HuH-7.5 (cell line): ENCODE data around the gene PDGFRB.

ENCODE experiments used
- DNase-seq: peaks from one replicate; pipeline ENCODE4 v3.0.0; 2011; ENCODE audit warnings: low spot score

Gene PDGFRB

DNA sequence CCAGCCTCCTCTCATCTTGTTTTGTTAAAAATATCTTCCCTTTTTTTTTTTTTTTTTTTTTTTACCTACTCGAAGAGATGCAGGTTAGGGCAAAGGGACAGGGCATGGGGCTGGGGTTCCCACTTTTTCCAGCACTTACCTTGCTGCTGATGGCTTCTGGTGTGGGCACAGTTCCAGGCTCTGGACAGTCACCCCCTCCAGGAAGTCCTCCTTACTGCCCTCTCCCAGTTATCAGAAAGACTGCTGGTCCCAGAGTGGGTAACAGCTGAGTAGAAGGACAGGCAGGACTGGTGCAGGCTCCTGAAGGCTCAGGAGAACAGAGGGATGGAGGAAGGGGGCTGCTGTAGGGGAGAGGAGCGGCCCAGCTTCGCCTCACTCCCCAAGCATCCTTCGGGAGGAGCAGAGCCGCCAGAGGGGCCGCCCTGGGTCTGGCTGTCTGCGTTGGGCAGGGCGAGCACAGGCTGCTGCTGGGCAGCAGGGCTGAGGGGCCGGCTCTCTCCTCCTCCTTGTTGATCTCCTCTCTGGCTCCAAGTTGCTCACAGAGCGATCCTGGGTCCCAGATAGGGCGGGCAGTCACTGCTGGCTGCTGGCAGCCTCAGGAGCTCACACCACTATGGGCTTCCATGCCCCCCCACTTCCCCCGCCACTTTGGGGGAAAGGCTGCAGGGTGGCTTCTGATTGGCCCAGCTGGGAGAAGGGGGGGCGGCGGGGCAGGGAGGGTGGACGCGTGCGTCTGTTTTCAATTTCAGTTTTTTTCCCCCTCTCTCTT lies at the start of gene PDGFRB:
Gene PDGFRB, minus strand, starts transcription at position 588 of the 769 bp plus-strand sequence. CDS start 18,798 bp downstream, outside the sequence.
- no peak for DNase-seq

- no peak for DNase-seq
These were observed 48.9 kb upstream of the PDGFRB start for GRCh38 chr5:150204590-150204960.

- no peak for DNase-seq
These were observed 48.4 kb upstream of the PDGFRB start for GRCh38 chr5:150203832-150204589.

- no peak for DNase-seq
These were observed 46.9 kb upstream of the PDGFRB start for GRCh38 chr5:150202501-150202900.

DNA sequence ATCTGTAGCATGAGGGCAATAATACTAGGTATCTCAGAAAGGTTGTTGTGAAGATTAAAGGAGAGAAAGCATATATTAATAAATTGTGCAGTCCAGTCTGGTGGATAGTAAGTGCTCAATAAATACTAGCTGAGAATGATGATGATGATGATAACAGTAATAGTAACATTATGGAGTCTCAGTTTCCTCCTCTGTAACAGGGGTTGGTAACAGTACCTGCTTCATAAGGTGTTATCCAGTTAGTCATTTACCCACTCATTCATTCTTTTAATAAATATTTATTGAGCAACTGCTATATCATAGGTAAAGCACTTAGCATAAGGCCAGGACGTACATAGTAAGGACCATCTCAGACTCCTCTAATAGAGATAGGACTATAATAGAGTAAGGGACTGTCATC lies 41.8 kb upstream of the PDGFRB start:
- no peak for DNase-seq

DNA sequence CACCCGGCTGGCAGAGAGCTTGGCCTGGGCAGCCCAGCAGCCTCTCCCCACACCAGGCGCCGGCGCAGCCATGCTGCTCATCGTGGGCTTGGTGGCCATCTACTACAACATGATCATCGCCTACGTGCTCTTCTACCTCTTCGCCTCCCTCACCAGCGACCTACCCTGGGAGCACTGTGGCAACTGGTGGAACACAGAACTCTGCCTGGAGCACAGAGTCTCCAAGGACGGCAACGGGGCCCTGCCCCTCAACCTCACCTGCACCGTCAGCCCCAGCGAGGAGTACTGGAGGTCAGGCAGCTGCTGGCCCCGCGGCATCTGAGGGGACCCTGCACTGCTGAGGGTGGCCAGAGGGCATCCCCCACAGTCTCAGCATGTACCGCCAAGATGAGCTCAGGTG lies 41.3 kb upstream of the PDGFRB start:
- DNase-seq = no peak

- DNase-seq = no peak
These were observed 40.9 kb upstream of the PDGFRB start for GRCh38 chr5:150196514-150196913.

DNA sequence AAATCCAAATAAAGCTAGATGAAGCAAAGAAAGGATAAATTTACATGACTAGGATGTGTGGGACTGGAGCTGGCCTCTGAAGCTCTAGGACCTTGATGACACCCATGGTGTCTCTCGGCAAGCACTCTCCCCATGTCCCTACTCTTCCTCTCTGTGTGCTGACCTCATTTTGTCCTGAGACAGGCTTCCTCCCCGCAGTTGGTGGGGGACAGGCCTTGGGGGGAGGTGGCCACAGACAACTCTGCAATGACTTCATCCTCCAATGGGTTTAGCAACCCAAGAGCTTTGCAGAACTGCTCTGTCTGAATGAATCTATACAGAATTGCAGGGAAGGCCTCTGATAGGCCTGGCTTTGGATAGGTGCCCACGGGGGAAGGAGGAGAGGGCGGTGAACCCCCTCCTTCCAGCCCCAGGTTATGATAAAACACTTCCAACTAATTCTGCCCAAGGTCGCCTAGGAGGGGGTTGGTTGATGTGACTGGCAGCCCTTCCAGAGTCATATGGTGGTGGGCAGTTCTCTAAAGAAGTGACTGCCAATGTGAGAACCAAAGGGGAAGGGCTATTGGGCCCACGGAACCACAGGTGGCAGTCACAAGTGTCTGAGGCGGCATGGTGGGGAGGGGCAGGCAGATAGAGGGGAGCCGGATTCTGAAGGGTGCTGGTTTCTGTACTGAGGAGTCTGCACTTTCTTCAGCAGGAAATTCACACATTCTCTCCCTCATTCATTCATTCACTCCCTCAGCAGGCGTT lies 40.3 kb upstream of the PDGFRB start:
- no peak for DNase-seq

- DNase-seq = no peak
These were observed 36.8 kb upstream of the PDGFRB start for GRCh38 chr5:150192462-150192861.

DNA sequence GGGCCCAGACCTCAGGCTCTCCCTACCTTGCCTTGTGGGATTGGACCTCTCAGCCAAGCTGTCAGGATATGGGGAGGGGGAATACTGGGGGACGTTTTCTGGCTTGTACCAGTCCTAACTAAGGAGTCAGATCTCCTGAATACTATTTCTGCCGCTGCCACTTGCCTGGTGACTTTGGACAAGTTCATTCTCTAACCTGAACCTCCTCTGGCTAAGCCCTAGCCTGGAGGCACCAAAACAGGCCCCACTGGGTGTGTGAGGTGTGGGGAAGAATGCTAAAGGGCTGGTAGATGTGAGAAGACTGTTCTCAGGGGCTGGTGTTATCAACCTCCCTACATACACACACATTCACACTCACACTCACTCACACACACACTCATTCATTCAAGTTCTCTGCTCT lies 35.3 kb upstream of the PDGFRB start:
- DNase-seq = no peak

GRCh38 chr5:150190503-150190979 lies 34.9 kb upstream of the PDGFRB start:
- no peak for DNase-seq

DNA sequence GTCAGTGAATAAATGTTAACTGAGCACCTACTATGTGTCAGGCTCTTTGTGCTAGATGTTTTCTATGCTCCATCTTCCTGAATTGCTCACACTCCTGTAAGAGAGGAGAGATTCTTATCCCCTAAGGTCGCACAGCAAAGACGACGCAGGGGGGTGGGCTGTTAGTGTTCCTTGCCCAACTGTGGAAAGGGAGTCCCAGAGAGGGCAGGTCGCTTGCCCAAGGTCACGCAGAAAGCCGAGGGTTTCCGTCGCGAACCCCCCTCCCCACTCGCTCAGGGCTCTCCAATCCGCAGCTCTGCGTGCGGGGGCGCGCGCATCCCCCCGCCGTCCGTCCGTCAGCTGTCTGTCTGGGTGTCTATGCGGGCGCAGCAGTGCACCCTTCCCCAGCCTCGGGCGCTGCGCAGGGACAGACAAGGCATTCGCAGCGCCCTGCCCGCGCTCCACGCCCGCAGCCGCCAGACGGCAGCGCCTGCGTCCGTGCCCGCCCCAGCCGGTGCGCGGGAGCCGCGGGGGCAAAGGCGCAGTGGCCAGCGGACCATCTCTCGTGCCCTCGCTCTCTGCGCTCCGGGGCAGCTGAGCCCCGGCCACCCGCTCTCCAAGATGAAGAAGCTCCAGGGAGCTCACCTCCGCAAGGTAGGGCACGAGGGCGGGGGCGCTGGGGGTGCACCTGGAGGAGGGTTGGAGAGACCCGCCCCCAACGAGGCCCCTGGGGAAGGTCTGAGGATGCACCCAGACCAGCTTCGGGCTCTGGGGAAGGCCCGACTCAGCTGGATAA lies 34.3 kb upstream of the PDGFRB start, which contains the start of gene SLC6A7:
Gene SLC6A7, plus strand, starts transcription at position 335 of the 775 bp plus-strand sequence. Its CDS starts 266 bp downstream, at position 601.
- no peak for DNase-seq

- DNase-seq = no peak
These were observed 33.7 kb upstream of the PDGFRB start for GRCh38 chr5:150189326-150189725.

DNA sequence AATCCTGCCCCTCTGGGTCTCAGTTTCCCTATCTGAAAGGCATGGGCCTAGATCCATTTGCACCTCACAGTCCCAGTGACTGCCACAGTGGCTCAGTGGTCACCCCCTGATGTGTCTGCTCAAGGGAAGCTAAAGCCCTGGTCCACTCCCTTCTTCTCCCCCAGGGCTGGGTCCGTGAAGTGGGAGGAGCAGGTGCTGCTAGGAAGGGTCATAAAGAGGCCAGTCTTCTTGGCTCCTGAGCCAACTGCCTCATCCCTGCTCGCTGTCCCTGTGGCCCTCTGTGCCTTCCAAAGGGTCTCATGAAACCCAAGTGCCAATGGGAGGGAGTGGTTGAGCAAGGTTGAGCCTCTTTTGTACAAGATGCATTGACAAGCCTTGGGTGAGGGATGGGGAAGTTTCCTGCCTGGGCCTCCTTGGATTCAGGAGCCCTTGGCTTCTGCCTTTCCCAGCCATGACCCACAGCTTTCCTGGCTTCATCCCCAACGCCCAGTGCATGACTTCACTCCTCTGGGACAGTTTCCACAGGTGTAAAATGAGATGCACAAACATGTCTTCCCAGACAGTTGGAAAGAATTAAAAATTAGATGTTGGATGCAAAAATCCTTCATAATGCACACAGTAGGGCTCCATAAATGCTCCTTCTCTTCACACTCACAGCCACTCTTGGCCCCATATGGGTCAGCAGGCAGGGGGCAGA lies 32.6 kb upstream of the PDGFRB start:
- DNase-seq = no peak

DNA sequence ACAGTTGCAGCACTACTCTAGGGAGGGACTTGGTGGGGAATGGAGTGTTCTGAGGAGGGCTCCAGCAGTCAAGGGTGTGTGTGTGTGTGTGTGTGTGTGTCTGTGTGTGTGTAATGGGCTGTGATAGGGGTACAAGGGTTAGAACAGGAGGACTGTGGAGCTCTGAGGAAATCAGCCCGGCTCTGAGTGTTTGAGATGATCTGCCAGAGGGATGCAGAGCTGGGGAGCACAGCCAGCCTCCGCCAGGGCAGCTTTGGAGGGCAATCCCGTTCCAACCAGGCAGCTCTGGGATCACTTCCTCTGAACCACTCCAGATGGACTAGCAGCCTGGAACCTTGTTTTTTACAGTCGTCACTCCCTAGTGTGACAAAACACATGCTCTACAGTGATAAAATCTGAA lies 31.3 kb upstream of the PDGFRB start:
- no peak for DNase-seq

DNA sequence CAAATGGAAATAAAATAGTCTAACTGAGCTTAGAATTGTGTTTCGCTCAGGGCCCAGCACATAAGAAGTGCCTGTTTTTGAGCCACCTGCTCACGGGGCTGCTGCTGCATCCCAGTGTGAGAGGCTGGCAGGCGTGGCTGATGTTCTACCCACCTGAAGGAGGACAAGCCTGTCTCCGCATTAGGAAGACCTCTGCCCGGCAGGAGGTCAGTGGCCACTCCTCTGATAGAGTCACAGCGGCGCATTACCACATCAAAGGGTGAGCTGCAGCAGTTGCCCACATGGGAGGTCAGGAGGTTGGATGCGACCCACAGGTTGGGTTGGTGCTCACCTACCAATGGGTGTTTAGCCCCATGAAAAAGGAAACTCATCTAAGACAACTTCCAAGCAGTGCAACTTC lies 30.5 kb upstream of the PDGFRB start:
- no peak for DNase-seq

DNA sequence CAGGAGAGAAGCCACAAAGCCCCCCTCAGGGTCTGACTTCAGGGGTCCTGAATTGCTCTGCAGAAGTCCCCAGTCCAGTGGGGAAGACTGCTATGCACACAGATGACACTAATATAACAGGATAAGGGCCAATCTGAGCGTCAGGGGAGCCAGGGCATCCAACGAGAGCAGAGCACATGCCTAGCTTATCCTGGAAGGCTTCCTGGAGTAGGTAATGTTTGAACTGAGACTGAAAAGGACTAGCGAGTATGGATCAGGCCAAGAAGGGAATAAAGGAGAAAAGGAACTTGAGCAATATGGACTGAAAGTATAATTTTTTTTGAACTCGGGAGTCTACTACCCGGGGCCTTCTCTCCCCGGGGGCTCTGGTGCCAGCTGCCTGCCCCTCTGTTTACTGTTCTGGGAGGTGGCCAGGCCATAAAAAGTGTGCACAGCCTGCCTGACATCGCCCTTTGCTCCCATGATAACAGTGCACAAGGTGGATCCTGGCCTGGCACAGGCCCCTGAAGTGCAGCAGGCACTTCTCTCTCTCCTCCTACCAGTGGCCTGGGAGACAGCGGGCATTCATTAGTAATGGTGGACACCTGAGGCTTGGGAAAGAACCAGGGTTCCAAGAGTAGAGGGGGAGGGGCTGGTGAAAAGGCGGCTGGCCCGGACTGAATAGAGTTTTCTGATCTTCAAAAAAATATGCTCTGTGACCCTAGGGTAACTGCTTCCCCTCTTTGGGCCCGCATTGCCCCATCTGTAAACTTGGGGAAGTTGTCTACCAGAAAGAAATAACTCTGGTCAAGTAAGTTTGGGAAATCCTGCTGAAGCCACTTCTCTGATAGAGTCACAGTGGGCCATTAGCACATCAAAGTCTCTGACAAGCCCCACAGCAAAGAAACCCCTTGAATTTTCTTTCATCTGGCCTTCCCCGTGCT lies 29.6 kb upstream of the PDGFRB start:
- DNase-seq = peak; percentile 69

DNA sequence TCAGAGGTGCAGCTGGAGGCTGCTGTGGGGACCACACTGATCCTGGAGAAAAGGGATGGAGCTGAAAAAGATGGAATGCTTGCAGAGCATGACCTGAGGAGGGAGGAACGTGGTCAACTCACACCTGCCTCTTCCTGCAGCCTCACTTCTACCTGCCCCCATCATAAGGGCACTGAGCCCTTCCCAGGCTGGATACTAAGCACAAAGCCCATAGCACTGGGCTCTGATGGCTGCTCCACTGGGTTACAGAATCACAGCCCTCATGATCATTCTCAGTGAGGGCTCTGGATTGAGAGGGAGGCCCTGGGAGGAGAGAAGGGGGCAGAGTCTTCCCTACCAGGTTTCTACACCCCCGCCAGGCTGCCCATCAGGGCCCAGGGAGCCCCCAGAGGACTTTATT lies 28.4 kb upstream of the PDGFRB start:
- no peak for DNase-seq

- no peak for DNase-seq
These were observed 27.8 kb upstream of the PDGFRB start for GRCh38 chr5:150183436-150183835.

DNA sequence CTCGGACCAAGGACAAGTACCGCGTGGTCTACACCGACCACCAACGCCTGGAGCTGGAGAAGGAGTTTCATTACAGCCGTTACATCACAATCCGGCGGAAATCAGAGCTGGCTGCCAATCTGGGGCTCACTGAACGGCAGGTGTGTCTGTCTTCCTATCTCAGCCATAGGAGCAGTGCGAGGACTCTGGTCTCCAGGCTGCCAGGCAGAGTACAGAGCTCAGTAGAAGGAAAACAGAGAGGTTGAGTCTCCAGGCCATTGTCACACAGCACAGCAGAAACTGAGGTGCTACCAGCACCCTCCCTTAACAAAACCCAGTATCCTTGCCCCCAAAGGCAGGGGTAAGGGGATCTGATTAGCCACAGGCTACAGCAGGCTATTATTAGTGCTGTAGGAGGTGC lies 27.1 kb upstream of the PDGFRB start:
- DNase-seq = no peak
